CD14-positive monocyte (primary cell): ENCODE results near the gene CARD19. TPM values are rescaled to one million over a fixed set of nuclear protein-coding genes. Genes with fewer than 3 reads are reported as not detected.
"Not testable (repeated sequence)": the region's sequence is repeated elsewhere in the genome, so short reads cannot be mapped to it uniquely, and the experiment has no call there.

Experiments
- DNase-seq, 3 donors: peaks; one replicate each; pipeline ENCODE4 v3.0.0-alpha.2; 2011 to 2022
- H2AFZ ChIP-seq: 2 replicates; pipeline ENCODE4 v1.6.0; 2012; ENCODE audit warnings: mild to moderate bottlenecking, low read depth, low read length, inconsistent platforms; ENCODE audit not compliant: insufficient read depth, poor library complexity, severe bottlenecking
- H3K27ac ChIP-seq, 2 donors: 1 replicate in 1 of 2; 2 replicates in 1 of 2; pipeline ENCODE4 v1.5.1; 2012 to 2013; ENCODE audit warnings: low read length in 2 of 2, control low read depth in 1 of 2, inconsistent platforms in 1 of 2, low read depth in 1 of 2, mild to moderate bottlenecking in 1 of 2
- H3K27me3 ChIP-seq, 2 donors: one replicate each; pipeline versions ENCODE4 v1.6.0 to v1.6.1; 2011 to 2013; ENCODE audit warnings: low read length in 2 of 2; ENCODE audit not compliant: control insufficient read depth in 2 of 2, insufficient read depth in 2 of 2
- H3K36me3 ChIP-seq, 2 donors: replicated peaks in 1 of 2; 1 replicate in 1 of 2; 2 replicates in 1 of 2; pipeline versions ENCODE4 v1.5.1 to v1.6.1; 2012 to 2013; ENCODE audit warnings: low read length in 2 of 2, control low read depth in 1 of 2, inconsistent platforms in 1 of 2, mild to moderate bottlenecking in 1 of 2; ENCODE audit not compliant: insufficient read depth in 2 of 2, control insufficient read depth in 1 of 2
- H3K4me1 ChIP-seq, 2 donors: 1 replicate in 1 of 2; 2 replicates in 1 of 2; pipeline versions ENCODE4 v1.5.1 to v1.6.1; 2012 to 2013; ENCODE audit warnings: low read length in 2 of 2, control low read depth in 1 of 2, inconsistent platforms in 1 of 2, mild to moderate bottlenecking in 1 of 2, moderate library complexity in 1 of 2; ENCODE audit not compliant: insufficient read depth in 2 of 2, control insufficient read depth in 1 of 2
- H3K4me2 ChIP-seq: replicated peaks from 2 replicates; pipeline ENCODE3; 2012; ENCODE audit warnings: low read length, moderate library complexity, mild to moderate bottlenecking; ENCODE audit not compliant: poor library complexity, severe bottlenecking; ENCODE audit errors: extremely low read depth
- H3K4me3 ChIP-seq, 3 experiments: fragments of 200-600 bp in 1 of 3; sonication (generic) in 1 of 3; replicated peaks in 1 of 3; 1 replicate in 2 of 3; 2 replicates in 1 of 3; pipeline ENCODE4 v1.5.1; 2011 to 2013; ENCODE audit warnings: low read length in 3 of 3, mild to moderate bottlenecking in 3 of 3, control low read depth in 2 of 3, low read depth in 2 of 3, inconsistent platforms in 1 of 3, moderate library complexity in 1 of 3
- H3K79me2 ChIP-seq: 2 replicates; pipeline ENCODE4 v1.6.0; 2012; ENCODE audit warnings: mild to moderate bottlenecking, control low read depth, inconsistent platforms, low read length, moderate library complexity; ENCODE audit not compliant: insufficient read depth
- H3K9ac ChIP-seq: 2 replicates; pipeline ENCODE4 v1.6.0; 2017; ENCODE audit warnings: low read length, mild to moderate bottlenecking; ENCODE audit not compliant: insufficient read depth, poor library complexity, severe bottlenecking
- H3K9me3 ChIP-seq, 2 donors: replicated peaks in 1 of 2; 1 replicate in 1 of 2; 2 replicates in 1 of 2; pipeline versions ENCODE4 v1.5.1 to v1.6.1; 2012 to 2013; ENCODE audit warnings: low read length in 2 of 2, control low read depth in 1 of 2; ENCODE audit not compliant: control insufficient read depth in 1 of 2, insufficient read depth in 1 of 2
- H4K20me1 ChIP-seq: 2 replicates; pipeline ENCODE4 v1.6.0; 2012; ENCODE audit warnings: mild to moderate bottlenecking, low read length, control low read depth, moderate library complexity; ENCODE audit not compliant: insufficient read depth
- H3K27ac Mint-ChIP-seq, 7 donors: one replicate each; pipeline ENCODE4 v1.8.0; 2020; ENCODE audit warnings: mild to moderate bottlenecking in 7 of 7, mixed read lengths in 7 of 7, moderate library complexity in 6 of 7, inconsistent platforms in 2 of 7
- H3K27me3 Mint-ChIP-seq, 3 donors: one replicate each; pipeline ENCODE4 v1.8.0; 2021 to 2022; ENCODE audit warnings: low read depth in 3 of 3, mild to moderate bottlenecking in 3 of 3, mixed read lengths in 3 of 3, moderate library complexity in 3 of 3, inconsistent platforms in 1 of 3
- H3K36me3 Mint-ChIP-seq, 2 donors: one replicate each; pipeline ENCODE4 v1.8.0; 2020; ENCODE audit warnings: mixed read lengths in 2 of 2, inconsistent platforms in 1 of 2, mild to moderate bottlenecking in 1 of 2
- H3K4me1 Mint-ChIP-seq: one replicate; pipeline ENCODE4 v1.8.0; 2020; ENCODE audit warnings: mild to moderate bottlenecking, mixed read lengths
- H3K4me3 Mint-ChIP-seq, 2 donors: one replicate each; pipeline ENCODE4 v1.8.0; 2020; ENCODE audit warnings: mild to moderate bottlenecking in 2 of 2, mixed read lengths in 2 of 2, moderate library complexity in 1 of 2
- H3K9me3 Mint-ChIP-seq, 7 donors: one replicate each; pipeline ENCODE4 v1.8.0; 2020 to 2022; ENCODE audit warnings: mixed read lengths in 7 of 7, mild to moderate bottlenecking in 6 of 7, moderate library complexity in 6 of 7, inconsistent platforms in 2 of 7
- CTCF ChIP-seq: fragments of 200-600 bp; IDR thresholded peaks from one replicate; pipeline ENCODE4 v1.8.0; 2022; ENCODE audit warnings: antibody characterized with exemption, mild to moderate bottlenecking
- WGBS: methylation state at CpG from one replicate; pipeline ENCODE4 v1.1.5; 2013; ENCODE audit warnings: missing lambda C conversion rate; ENCODE audit not compliant: insufficient coverage; 5-methylcytosine and 5-hydroxymethylcytosine counted together
- intact Hi-C, 2 donors: fragments of 100-400 bp; cut with micrococcal nuclease; formaldehyde crosslinking; loops; one replicate each; pipeline versions ENCODE4 v1.15.0 to v1.15.1; 2023
- polyA plus RNA-seq, 3 donors: library from polyadenylated mRNA; depleted of rRNA in 1 of 3; unstranded in 2 of 3; stranded (reverse) in 1 of 3; fragments of 300-500 nt in 2 of 3; fragments of >200 nt in 1 of 3; fragmentation: Illumina TruSeq in 2 of 3; gene quantifications; 1 replicate in 2 of 3; 2 replicates in 1 of 3; pipeline ENCODE4 v1.2.3, GENCODE V29; 2012 to 2021

The CARD19 gene
- polyA plus RNA-seq, 3 donors, result 130 to 506 (median 137) TPM

GRCh38 chr9:93099551-93100275 lies 3.7 kb downstream of the CARD19 start:
- Histone ChIP-seq H3K27me3 (no peaks in the 10 kb centered on the region), H3K4me1 (peaks cover 45 to 69% of the 10 kb centered on the region in 2 donors), H2AFZ (no peak overlapping the region), H3K9ac (peak overlapping the region; percentile 33), H3K4me3 (peak overlapping the region in 1 of 3 experiments; percentile 98), H3K9me3 (no peaks in the 10 kb centered on the region), H3K79me2 (peaks cover 85% of the 10 kb centered on the region), H3K4me2 (peak overlapping the region; percentile 98), H4K20me1 (peaks cover 76% of the 10 kb centered on the region), H3K36me3 (peaks cover 0 to 12% of the 10 kb centered on the region in 2 donors), H3K27ac (peak overlapping the region; percentile 90 to 93)
- H3K4me1 Mint-ChIP-seq, result peaks cover 66% of the 10 kb centered on the region
- TF ChIP-seq CTCF, result no peak
- WGBS, result 62% methylated on average over 15 of the region's 16 CpGs
- H3K27me3 Mint-ChIP-seq, result peaks cover 0 to 2% (median 0%) of the 10 kb centered on the region in 3 donors
- peak in 1 of 3 donors; percentile 33 for DNase-seq
- peaks cover 28 to 32% of the 10 kb centered on the region in 2 donors for H3K36me3 Mint-ChIP-seq
- H3K27ac Mint-ChIP-seq, result peak overlapping the region; percentile 92 to 99 (median 98)
- H3K9me3 Mint-ChIP-seq, result peaks cover 0 to 5% (median 3%) of the 10 kb centered on the region in 7 donors
- H3K4me3 Mint-ChIP-seq, result peak overlapping the region in 1 of 2 donors; percentile 97
- intact Hi-C loops, result loop anchor here (5.0 to 10.0 kb wide), 8 partner anchors 33 to 465 kb away; partner anchors contain the start of genes BICD2 (in 2 of the 2), FAM120A (in 2 of the 2), FAM120AOS (in 2 of the 2) and NINJ1 (in 1 of the 2)

- H3K4me3 Mint-ChIP-seq, result no peak overlapping the region
- H3K27me3 ChIP-seq, result no peaks in the 10 kb centered on the region
- no peak overlapping the region for H3K9ac ChIP-seq
- TF ChIP-seq CTCF, result no peak
- peak overlapping the region; percentile 90 to 93 for H3K27ac ChIP-seq
- intact Hi-C loops, result loop anchor here (10.0 kb wide), 1 partner anchor 205 kb away; no protein-coding TSS in a partner anchor
- no CpG with 5 or more reads among the region's 8 CpGs for WGBS
- peaks cover 0 to 5% (median 3%) of the 10 kb centered on the region in 7 donors for H3K9me3 Mint-ChIP-seq
- H4K20me1 ChIP-seq, result peaks cover 82% of the 10 kb centered on the region
- peaks cover 90% of the 10 kb centered on the region for H3K79me2 ChIP-seq
- no peak overlapping the region for H2AFZ ChIP-seq
- peak overlapping the region in 6 of 7 donors; percentile 95 to 99 (median 98) for H3K27ac Mint-ChIP-seq
- DNase-seq, result no peak
- H3K4me1 ChIP-seq, result peaks cover 40 to 65% of the 10 kb centered on the region in 2 donors
- H3K4me1 Mint-ChIP-seq, result peaks cover 67% of the 10 kb centered on the region
- H3K4me3 ChIP-seq, result peak overlapping the region in 1 of 3 experiments; percentile 98
- H3K27me3 Mint-ChIP-seq, result peaks cover 0 to 2% (median 0%) of the 10 kb centered on the region in 3 donors
- H3K4me2 ChIP-seq, result peak overlapping the region; percentile 98
- H3K36me3 Mint-ChIP-seq, result peaks cover 34 to 38% of the 10 kb centered on the region in 2 donors
- H3K9me3 ChIP-seq, result no peaks in the 10 kb centered on the region
- peaks cover 0 to 12% of the 10 kb centered on the region in 2 donors for H3K36me3 ChIP-seq
Measured at GRCh38 chr9:93100276-93100636, 4.2 kb downstream of the CARD19 start.

GRCh38 chr9:93101086-93101485 lies 5.1 kb downstream of the CARD19 start:
- H4K20me1 ChIP-seq, result peaks cover 90% of the 10 kb centered on the region
- peaks cover 74% of the 10 kb centered on the region for H3K4me1 Mint-ChIP-seq
- WGBS, result 98% methylated on average over 10 of the region's 11 CpGs
- DNase-seq, H2AFZ ChIP-seq, H3K9me3 ChIP-seq, H3K27ac ChIP-seq, H3K4me3 Mint-ChIP-seq, H3K27me3 Mint-ChIP-seq, H3K27me3 ChIP-seq, H3K9ac ChIP-seq, H3K4me2 ChIP-seq, H3K9me3 Mint-ChIP-seq, H3K4me3 ChIP-seq: not testable (repeated sequence)
- intact Hi-C loops, result loop anchor here (10.0 kb wide), 1 partner anchor 204 kb away; no protein-coding TSS in a partner anchor
- H3K27ac Mint-ChIP-seq, result peak overlapping the region in 6 of 7 donors; percentile 37 to 98 (median 46)
- H3K4me1 ChIP-seq, result peaks cover 39 to 68% of the 10 kb centered on the region in 2 donors
- peaks cover 97% of the 10 kb centered on the region for H3K79me2 ChIP-seq
- peaks cover 36 to 41% of the 10 kb centered on the region in 2 donors for H3K36me3 Mint-ChIP-seq
- peaks cover 0 to 12% of the 10 kb centered on the region in 2 donors for H3K36me3 ChIP-seq
